Breast epithelium (tissue), 4 donors: ENCODE results near the gene IRGQ. TPM values are rescaled to one million over a fixed set of nuclear protein-coding genes. Genes with fewer than 3 reads are reported as not detected.
"Not testable (repeated sequence)": the region's sequence is repeated elsewhere in the genome, so short reads cannot be mapped to it uniquely, and the experiment has no call there.

Experiments
- DNase-seq, 2 donors: peaks; one replicate each; pipeline ENCODE4 v3.0.0-alpha.2; 2019; ENCODE audit warnings: low spot score in 2 of 2
- H3K27ac ChIP-seq, 2 donors: fragments of 200-600 bp; sonication (generic) in 1 of 2; one replicate each; pipeline ENCODE4 v1.5.1; 2016 to 2019; ENCODE audit warnings: mild to moderate bottlenecking in 1 of 2
- H3K27me3 ChIP-seq, 2 donors: fragments of 200-600 bp; sonication (generic) in 1 of 2; one replicate each; pipeline versions ENCODE4 v1.5.1 to v1.6.0; 2017 to 2019; ENCODE audit warnings: control low read depth in 1 of 2, mild to moderate bottlenecking in 1 of 2
- H3K36me3 ChIP-seq: fragments of 200-600 bp; one replicate; pipeline ENCODE4 v1.5.1; 2019
- H3K4me1 ChIP-seq, 2 donors: fragments of 200-600 bp; sonication (generic); one replicate each; pipeline ENCODE4 v1.5.1; 2016 to 2019; ENCODE audit warnings: control low read depth in 1 of 2
- H3K4me3 ChIP-seq, 3 donors: fragments of 200-600 bp; sonication (generic); 1 replicate in 2 of 3; 2 replicates in 1 of 3; pipeline ENCODE4 v1.5.1; 2016 to 2019; ENCODE audit warnings: mild to moderate bottlenecking in 3 of 3, moderate library complexity in 2 of 3
- H3K9me3 ChIP-seq, 2 donors: fragments of 200-600 bp; sonication (generic) in 1 of 2; one replicate each; pipeline ENCODE4 v1.5.1; 2016 to 2019; ENCODE audit warnings: control low read depth in 1 of 2
- POLR2A ChIP-seq: fragments of 450-650 bp; IDR thresholded peaks from one replicate; pipeline ENCODE4 v1.6.1; 2016; ENCODE audit warnings: antibody characterized with exemption, mild to moderate bottlenecking, moderate library complexity
- POLR2AphosphoS5 ChIP-seq, 3 donors: sonication (generic); formaldehyde crosslinking; IDR thresholded peaks; one replicate each; pipeline ENCODE4 v1.6.1; 2017; ENCODE audit warnings: antibody characterized with exemption in 3 of 3
- intact Hi-C: fragments of 100-400 bp; cut with DNase I; formaldehyde crosslinking; loops from one replicate; pipeline ENCODE4 v1.15.1; 2023; ENCODE audit warnings: low total_unique reads
- total RNA-seq, 3 donors: library from RNA; depleted of rRNA; stranded (reverse); fragments of >200 nt; gene quantifications; one replicate each; pipeline ENCODE4 v1.1.0, GENCODE V29; 2016
- TF ChIP-seq, protein P1 (sequence below), 3 donors: fragments of 450-650 bp; IDR thresholded peaks; one replicate each; pipeline ENCODE4 v1.5.1; 2016 to 2017; ENCODE audit warnings: antibody characterized with exemption in 3 of 3, mild to moderate bottlenecking in 3 of 3, moderate library complexity in 3 of 3

The IRGQ gene
- total RNA-seq, 3 donors from 2014 or later = 14.9 to 17.4 (median 16.1) TPM

DNA sequence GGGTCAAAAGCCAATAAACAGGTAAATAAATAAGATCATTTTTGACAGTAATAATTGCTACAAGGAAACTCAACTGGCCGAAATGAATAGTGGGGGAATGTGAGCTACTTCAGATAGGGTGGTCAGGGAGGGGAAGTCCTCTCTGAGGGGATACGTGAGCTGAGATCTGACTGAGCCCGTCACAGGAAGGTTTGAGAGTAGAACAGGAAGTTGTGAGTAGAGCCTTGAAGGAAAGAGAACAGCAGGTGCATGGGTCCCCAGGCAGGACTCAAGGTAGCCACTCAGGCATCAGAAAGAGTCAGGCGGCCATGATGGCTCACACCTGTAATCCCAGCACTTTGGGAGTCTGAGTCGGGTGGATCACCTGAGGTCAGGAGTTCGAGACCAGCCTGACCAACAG, 6.3 kb downstream of the IRGQ start:
- H3K9me3 ChIP-seq = no peaks in the 10 kb centered on the region
- H3K27me3 ChIP-seq = no peaks in the 10 kb centered on the region
- no peak overlapping the region for H3K27ac ChIP-seq
- no peaks in the 10 kb centered on the region for H3K4me1 ChIP-seq
- TF ChIP-seq POLR2AphosphoS5 (IDR thresholded peaks at IDR 0.05) (no peak), POLR2A (no peak)
- TF ChIP-seq, protein P1, sequence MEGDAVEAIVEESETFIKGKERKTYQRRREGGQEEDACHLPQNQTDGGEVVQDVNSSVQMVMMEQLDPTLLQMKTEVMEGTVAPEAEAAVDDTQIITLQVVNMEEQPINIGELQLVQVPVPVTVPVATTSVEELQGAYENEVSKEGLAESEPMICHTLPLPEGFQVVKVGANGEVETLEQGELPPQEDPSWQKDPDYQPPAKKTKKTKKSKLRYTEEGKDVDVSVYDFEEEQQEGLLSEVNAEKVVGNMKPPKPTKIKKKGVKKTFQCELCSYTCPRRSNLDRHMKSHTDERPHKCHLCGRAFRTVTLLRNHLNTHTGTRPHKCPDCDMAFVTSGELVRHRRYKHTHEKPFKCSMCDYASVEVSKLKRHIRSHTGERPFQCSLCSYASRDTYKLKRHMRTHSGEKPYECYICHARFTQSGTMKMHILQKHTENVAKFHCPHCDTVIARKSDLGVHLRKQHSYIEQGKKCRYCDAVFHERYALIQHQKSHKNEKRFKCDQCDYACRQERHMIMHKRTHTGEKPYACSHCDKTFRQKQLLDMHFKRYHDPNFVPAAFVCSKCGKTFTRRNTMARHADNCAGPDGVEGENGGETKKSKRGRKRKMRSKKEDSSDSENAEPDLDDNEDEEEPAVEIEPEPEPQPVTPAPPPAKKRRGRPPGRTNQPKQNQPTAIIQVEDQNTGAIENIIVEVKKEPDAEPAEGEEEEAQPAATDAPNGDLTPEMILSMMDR (IDR thresholded peaks at IDR 0.05) = no peak
- intact Hi-C loops = loop anchor here (10.0 kb wide), 1 partner anchor 55 kb away; the partner anchor contains the start of gene ZNF575
- no peak overlapping the region for H3K4me3 ChIP-seq
- no peak for DNase-seq
- H3K36me3 ChIP-seq = peaks cover 6% of the 10 kb centered on the region

DNA sequence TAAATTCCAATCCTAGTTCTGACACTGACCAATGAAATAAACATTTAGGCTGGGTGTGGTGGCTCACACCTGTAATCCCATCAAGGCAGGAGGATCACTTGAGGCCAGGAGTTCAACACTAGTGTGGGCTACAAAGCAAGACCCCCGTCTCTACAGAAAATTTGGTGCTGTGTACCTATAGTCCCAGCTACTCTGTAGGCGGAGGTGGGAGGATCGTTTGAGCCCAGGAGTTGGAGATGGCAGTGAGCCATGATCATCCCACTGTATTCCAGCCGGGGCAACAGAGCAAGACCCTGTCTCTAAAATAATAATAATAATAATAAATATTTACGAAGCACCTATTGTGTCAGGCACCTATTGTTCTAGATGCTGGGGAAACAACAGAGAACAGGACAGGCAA, 6.7 kb downstream of the IRGQ start:
- H3K36me3 ChIP-seq = peaks cover 6% of the 10 kb centered on the region
- intact Hi-C loops = no loop called here

DNA sequence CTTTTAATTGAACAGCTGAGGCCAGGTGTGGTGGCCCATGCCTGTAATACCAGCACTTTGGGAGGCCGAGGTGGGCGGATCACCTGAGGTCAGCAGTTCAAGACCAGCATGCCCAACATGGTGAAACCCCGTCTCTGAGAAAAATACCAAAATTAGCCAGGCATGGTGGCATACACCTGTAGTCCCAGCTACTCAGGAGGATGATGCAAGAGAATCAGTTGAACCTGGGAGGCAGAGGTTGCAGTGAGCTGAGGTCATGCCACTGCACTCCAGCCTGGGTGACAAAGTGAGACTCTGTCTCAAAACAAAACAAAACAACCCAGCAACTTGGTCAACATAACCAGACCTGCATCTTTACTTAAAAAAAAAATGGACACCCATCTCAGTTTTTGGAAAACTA, 8.9 kb downstream of the IRGQ start:
- H3K27ac ChIP-seq, DNase-seq, H3K4me3 ChIP-seq, H3K9me3 ChIP-seq, H3K27me3 ChIP-seq, H3K36me3 ChIP-seq, H3K4me1 ChIP-seq, intact Hi-C loops: not testable (repeated sequence)

More for the DNA sequence above, 6.7 kb downstream of the IRGQ start:
- DNase-seq = no peak
- H3K27ac ChIP-seq = no peak overlapping the region
- no peak overlapping the region for H3K4me3 ChIP-seq
- TF ChIP-seq, protein P1 (IDR thresholded peaks at IDR 0.05) = no peak
- no peak for TF ChIP-seq POLR2A
- TF ChIP-seq POLR2AphosphoS5 (IDR thresholded peaks at IDR 0.05) = no peak
- H3K27me3 ChIP-seq = no peaks in the 10 kb centered on the region
- H3K9me3 ChIP-seq = no peaks in the 10 kb centered on the region
- no peaks in the 10 kb centered on the region for H3K4me1 ChIP-seq

DNA sequence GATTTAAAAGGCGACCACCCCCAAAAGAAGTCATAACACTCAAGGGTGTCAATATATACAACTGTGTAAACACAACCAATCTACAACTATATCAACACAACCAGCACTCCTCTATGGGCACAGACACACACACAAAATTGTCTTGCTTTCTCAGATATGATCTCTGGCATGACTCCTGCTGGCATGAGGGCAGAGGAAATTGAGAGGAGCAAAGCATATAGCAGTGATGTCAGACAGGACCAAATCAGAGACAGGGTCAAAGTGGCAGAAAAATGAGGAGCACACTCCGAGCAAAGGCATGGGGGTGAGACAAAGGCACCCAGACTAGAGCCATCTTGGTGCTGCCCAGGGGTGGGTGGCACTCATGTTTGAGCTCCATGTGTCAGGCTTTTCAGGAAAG, 9.6 kb downstream of the IRGQ start:
- no peak for DNase-seq
- no peak overlapping the region for H3K27ac ChIP-seq
- H3K27me3 ChIP-seq = no peaks in the 10 kb centered on the region
- H3K4me1 ChIP-seq = no peaks in the 10 kb centered on the region
- no peaks in the 10 kb centered on the region for H3K9me3 ChIP-seq
- no peak for TF ChIP-seq POLR2AphosphoS5 (IDR thresholded peaks at IDR 0.05)
- TF ChIP-seq, protein P1 (IDR thresholded peaks at IDR 0.05) = no peak
- no peak for TF ChIP-seq POLR2A
- no peaks in the 10 kb centered on the region for H3K36me3 ChIP-seq
- intact Hi-C loops = no loop called here
- no peak overlapping the region for H3K4me3 ChIP-seq

DNA sequence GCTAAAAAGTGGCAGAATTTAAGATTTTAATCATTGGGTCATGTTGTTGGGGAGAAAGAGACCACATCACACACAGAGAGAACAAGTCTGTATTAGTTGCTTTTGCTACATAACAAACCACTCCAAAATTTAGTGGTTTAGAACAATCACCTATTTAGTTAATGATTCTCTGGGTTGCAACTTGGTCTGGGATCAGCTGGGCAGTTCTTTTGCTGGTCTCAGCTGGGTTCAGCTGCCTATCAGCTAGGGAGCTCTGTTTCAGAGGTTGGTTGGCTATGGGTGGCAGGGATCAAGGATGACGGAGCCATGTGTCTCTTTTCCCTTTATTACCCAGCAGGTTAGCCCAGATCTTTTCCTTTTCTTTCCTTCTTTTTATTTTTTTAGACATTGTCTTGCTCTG, 11.4 kb downstream of the IRGQ start:
- Histone ChIP-seq H3K27ac (peak overlapping the region in 1 of 2 donors; percentile 55), H3K4me3 (no peak overlapping the region), H3K27me3 (no peaks in the 10 kb centered on the region), H3K4me1 (no peaks in the 10 kb centered on the region), H3K36me3 (no peaks in the 10 kb centered on the region), H3K9me3 (no peaks in the 10 kb centered on the region)
- intact Hi-C loops = no loop called here
- TF ChIP-seq POLR2AphosphoS5 (IDR thresholded peaks at IDR 0.05) (no peak), POLR2A (no peak)
- TF ChIP-seq, protein P1 (IDR thresholded peaks at IDR 0.05) = no peak
- no peak for DNase-seq

DNA sequence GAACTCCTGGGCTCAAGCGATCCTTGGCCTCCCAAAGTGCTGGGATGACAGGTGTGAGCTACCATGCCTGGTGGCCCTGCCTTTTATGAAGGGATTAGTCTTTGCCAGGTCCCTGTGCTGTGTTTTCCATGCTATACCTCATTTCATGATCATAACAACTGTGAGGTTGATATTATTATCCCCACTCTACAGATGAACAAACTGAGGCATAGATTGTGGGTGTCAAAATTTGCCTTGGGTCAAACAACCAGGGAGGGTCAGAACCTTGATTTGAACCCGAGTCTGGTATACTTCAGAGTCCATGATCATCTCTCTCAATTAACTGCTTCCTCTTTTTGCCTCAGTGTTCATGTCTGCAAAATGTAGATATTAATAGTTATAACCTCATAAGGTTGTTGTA, 13.4 kb downstream of the IRGQ start:
- Histone ChIP-seq H3K9me3 (no peaks in the 10 kb centered on the region), H3K27me3 (no peaks in the 10 kb centered on the region), H3K4me3 (no peak overlapping the region), H3K4me1 (no peaks in the 10 kb centered on the region), H3K27ac (no peak overlapping the region), H3K36me3 (no peaks in the 10 kb centered on the region)
- intact Hi-C loops = no loop called here
- DNase-seq = no peak
- TF ChIP-seq, protein P1 (IDR thresholded peaks at IDR 0.05) = no peak
- TF ChIP-seq POLR2AphosphoS5 (IDR thresholded peaks at IDR 0.05) = no peak
- no peak for TF ChIP-seq POLR2A
